Measurements from ENCODE around the gene AKIRIN2.
"Not testable (repeated sequence)": the region's sequence is repeated elsewhere in the genome, so short reads cannot be mapped to it uniquely, and the experiment has no call there.

The AKIRIN2 gene

GRCh38 chr6:87702589-87702945 is 534 bp upstream of the AKIRIN2 start:
- no peak for TF ChIP-seq CTCF (IDR thresholded peaks at IDR 0.05; ENCODE audit: low read depth, low read length, missing control alignments)
- no peak for DNase-seq (ENCODE audit: extremely low read depth, low read depth)

GRCh38 chr6:87701344-87701675 is 723 bp downstream of the AKIRIN2 start:
- no peak for DNase-seq (ENCODE audit: extremely low read depth, low read depth)
- no peak for TF ChIP-seq CTCF (IDR thresholded peaks at IDR 0.05; ENCODE audit: low read depth, low read length, missing control alignments)
- H3K4me3 ChIP-seq (replicated peaks; ENCODE audit: low read depth, low read length), result peak overlapping the region; percentile 82

More at GRCh38 chr6:87702589-87702945, 534 bp upstream of the AKIRIN2 start:
- peak overlapping the region; percentile 82 for H3K4me3 ChIP-seq (replicated peaks; ENCODE audit: low read depth, low read length)

GRCh38 chr6:87700397-87701343 is 1.4 kb downstream of the AKIRIN2 start:
- peak overlapping the region; percentile 82 for H3K4me3 ChIP-seq (replicated peaks; ENCODE audit: low read depth, low read length)
- no peak for TF ChIP-seq CTCF (IDR thresholded peaks at IDR 0.05; ENCODE audit: low read depth, low read length, missing control alignments)
- DNase-seq (ENCODE audit: extremely low read depth, low read depth), result peak; percentile 53

GRCh38 chr6:87699576-87699975 is 2.5 kb downstream of the AKIRIN2 start:
- no peak for DNase-seq (ENCODE audit: extremely low read depth, low read depth)
- H3K4me3 ChIP-seq (replicated peaks; ENCODE audit: low read depth, low read length), result peak overlapping the region; percentile 82
- TF ChIP-seq CTCF (IDR thresholded peaks at IDR 0.05; ENCODE audit: low read depth, low read length, missing control alignments), result no peak

- peak overlapping the region; percentile 82 for H3K4me3 ChIP-seq (replicated peaks; ENCODE audit: low read depth, low read length)
- no peak for TF ChIP-seq CTCF (IDR thresholded peaks at IDR 0.05; ENCODE audit: low read depth, low read length, missing control alignments)
- DNase-seq (ENCODE audit: extremely low read depth, low read depth), result no peak
Measured at GRCh38 chr6:87698547-87699006, 3.5 kb downstream of the AKIRIN2 start.

- H3K4me3 ChIP-seq (replicated peaks; ENCODE audit: low read depth, low read length), result peak overlapping the region; percentile 82
- no peak for TF ChIP-seq CTCF (IDR thresholded peaks at IDR 0.05; ENCODE audit: low read depth, low read length, missing control alignments)
- DNase-seq (ENCODE audit: extremely low read depth, low read depth), result peak; percentile 73
Measured at GRCh38 chr6:87697581-87698546, 4.2 kb downstream of the AKIRIN2 start.

- DNase-seq (ENCODE audit: extremely low read depth, low read depth); H3K4me3 ChIP-seq (replicated peaks; ENCODE audit: low read depth, low read length): not testable (repeated sequence)
Measured at GRCh38 chr6:87696817-87697216, 5.2 kb downstream of the AKIRIN2 start.

Measured in HFF-Myc (cell line).